ENCODE results near the gene HSFX2.

DNA sequence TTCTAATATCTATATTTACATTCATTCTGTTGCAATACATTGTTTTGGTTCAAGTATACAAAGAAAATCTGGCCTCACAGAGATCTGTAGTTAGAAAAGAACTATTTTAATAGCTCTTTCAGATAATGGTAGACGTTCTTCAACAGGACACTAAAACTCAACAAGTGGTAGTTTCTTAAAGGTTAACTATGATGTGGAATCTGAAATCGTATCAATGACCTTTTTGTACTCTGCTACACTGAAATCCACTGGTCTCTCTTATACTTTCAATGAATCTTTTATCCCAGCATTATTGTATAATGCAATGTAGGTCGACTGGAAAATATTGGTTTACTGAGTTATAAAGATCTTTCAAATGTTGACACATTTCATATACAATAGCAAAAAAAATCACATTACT lies 23.8 kb upstream of the HSFX2 start:
- TF ChIP-seq, protein P1, sequence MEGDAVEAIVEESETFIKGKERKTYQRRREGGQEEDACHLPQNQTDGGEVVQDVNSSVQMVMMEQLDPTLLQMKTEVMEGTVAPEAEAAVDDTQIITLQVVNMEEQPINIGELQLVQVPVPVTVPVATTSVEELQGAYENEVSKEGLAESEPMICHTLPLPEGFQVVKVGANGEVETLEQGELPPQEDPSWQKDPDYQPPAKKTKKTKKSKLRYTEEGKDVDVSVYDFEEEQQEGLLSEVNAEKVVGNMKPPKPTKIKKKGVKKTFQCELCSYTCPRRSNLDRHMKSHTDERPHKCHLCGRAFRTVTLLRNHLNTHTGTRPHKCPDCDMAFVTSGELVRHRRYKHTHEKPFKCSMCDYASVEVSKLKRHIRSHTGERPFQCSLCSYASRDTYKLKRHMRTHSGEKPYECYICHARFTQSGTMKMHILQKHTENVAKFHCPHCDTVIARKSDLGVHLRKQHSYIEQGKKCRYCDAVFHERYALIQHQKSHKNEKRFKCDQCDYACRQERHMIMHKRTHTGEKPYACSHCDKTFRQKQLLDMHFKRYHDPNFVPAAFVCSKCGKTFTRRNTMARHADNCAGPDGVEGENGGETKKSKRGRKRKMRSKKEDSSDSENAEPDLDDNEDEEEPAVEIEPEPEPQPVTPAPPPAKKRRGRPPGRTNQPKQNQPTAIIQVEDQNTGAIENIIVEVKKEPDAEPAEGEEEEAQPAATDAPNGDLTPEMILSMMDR (IDR thresholded peaks at IDR 0.05; ENCODE audit: poor library complexity): no peak
- TF ChIP-seq EZH2phosphoT487 (IDR thresholded peaks at IDR 0.05; ENCODE audit: low read depth, severe bottlenecking, unreplicated experiment): no peak

Measured in hepatocyte (in vitro differentiated cells).